HG02852 (cell line): ENCODE results near the gene ADAM33.

ENCODE experiments used
- ATAC-seq: cut with Tn5 transposase; IDR thresholded peaks from one replicate; pipeline ENCODE4 v1.9.1; 2021; ENCODE audit warnings: mild to moderate bottlenecking, moderate library complexity; ENCODE audit not compliant: unreplicated experiment

Gene ADAM33

GRCh38 chr20:3670945-3671344 lies 10.9 kb downstream of the ADAM33 start:
- no peak for ATAC-seq

- ATAC-seq: no peak
Measured at GRCh38 chr20:3670511-3670910, 11.3 kb downstream of the ADAM33 start.

GRCh38 chr20:3669710-3670367 lies 12.0 kb downstream of the ADAM33 start:
- ATAC-seq: no peak

- no peak for ATAC-seq
Measured at GRCh38 chr20:3667434-3668037, 14.3 kb downstream of the ADAM33 start.

- no peak for ATAC-seq
Measured at GRCh38 chr20:3663858-3664257, 18.0 kb downstream of the ADAM33 start.

GRCh38 chr20:3663031-3663701 lies 18.6 kb downstream of the ADAM33 start, which contains the start of gene GFRA4:
TSS of gene GFRA4 (minus strand) at chr20:3663399. CDS start at chr20:3663399, 0 bp downstream.
- no peak for ATAC-seq

GRCh38 chr20:3661814-3662665 lies 19.8 kb downstream of the ADAM33 start:
- ATAC-seq: no peak

- ATAC-seq: no peak
Measured at GRCh38 chr20:3661060-3661813, 20.6 kb downstream of the ADAM33 start.

- no peak for ATAC-seq
Measured at GRCh38 chr20:3660262-3661059, 21.3 kb downstream of the ADAM33 start.

GRCh38 chr20:3659492-3660261 lies 22.1 kb downstream of the ADAM33 start:
- ATAC-seq: no peak

- peak; percentile 93 for ATAC-seq
Measured at GRCh38 chr20:3658716-3659491, 22.9 kb downstream of the ADAM33 start.

GRCh38 chr20:3658019-3658715 lies 23.6 kb downstream of the ADAM33 start:
- no peak for ATAC-seq

- no peak for ATAC-seq
Measured at GRCh38 chr20:3655131-3655405, 26.7 kb downstream of the ADAM33 start.

GRCh38 chr20:3654326-3655130 lies 27.3 kb downstream of the ADAM33 start:
- no peak for ATAC-seq

GRCh38 chr20:3653921-3654320 lies 27.9 kb downstream of the ADAM33 start:
- no peak for ATAC-seq

GRCh38 chr20:3652676-3653596 lies 28.9 kb downstream of the ADAM33 start:
- ATAC-seq: no peak
